ENCODE measurements around the gene CHKA.

The CHKA gene

GRCh38 chr11:68121067-68121899, at the start of gene CHKA:
CHKA (minus strand) TSS chr11:68121388; CDS start chr11:68121177, 211 bp downstream.
- DNase-seq (ENCODE audit: low read depth in 2 of 2): peak; percentile 87 to 88

- no peak for DNase-seq (ENCODE audit: low read depth in 2 of 2)
Observed at GRCh38 chr11:68169442-68169841, 48.3 kb upstream of the CHKA start.

GRCh38 chr11:68168694-68169093, 47.5 kb upstream of the CHKA start:
- no peak for DNase-seq (ENCODE audit: low read depth in 2 of 2)

- no peak for DNase-seq (ENCODE audit: low read depth in 2 of 2)
Observed at GRCh38 chr11:68167474-68167873, 46.3 kb upstream of the CHKA start.

GRCh38 chr11:68166969-68167368, 45.8 kb upstream of the CHKA start:
- DNase-seq (ENCODE audit: low read depth in 2 of 2): no peak

- DNase-seq (ENCODE audit: low read depth in 2 of 2): no peak
Observed at GRCh38 chr11:68165601-68166000, 44.4 kb upstream of the CHKA start.

- no peak for DNase-seq (ENCODE audit: low read depth in 2 of 2)
Observed at GRCh38 chr11:68164437-68164836, 43.2 kb upstream of the CHKA start.

GRCh38 chr11:68163691-68164090, 42.5 kb upstream of the CHKA start:
- DNase-seq (ENCODE audit: low read depth in 2 of 2): no peak

GRCh38 chr11:68160100-68160695, 39.0 kb upstream of the CHKA start:
- DNase-seq (ENCODE audit: low read depth in 2 of 2): no peak

- no peak for DNase-seq (ENCODE audit: low read depth in 2 of 2)
Observed at GRCh38 chr11:68159665-68160064, 38.5 kb upstream of the CHKA start.

- no peak for DNase-seq (ENCODE audit: low read depth in 2 of 2)
Observed at GRCh38 chr11:68159161-68159560, 38.0 kb upstream of the CHKA start.

GRCh38 chr11:68158580-68158979, 37.4 kb upstream of the CHKA start:
- DNase-seq (ENCODE audit: low read depth in 2 of 2): no peak

GRCh38 chr11:68153742-68154141, 32.6 kb upstream of the CHKA start:
- no peak for DNase-seq (ENCODE audit: low read depth in 2 of 2)

- no peak for DNase-seq (ENCODE audit: low read depth in 2 of 2)
Observed at GRCh38 chr11:68150037-68150436, 28.8 kb upstream of the CHKA start.

GRCh38 chr11:68149417-68149816, 28.2 kb upstream of the CHKA start:
- no peak for DNase-seq (ENCODE audit: low read depth in 2 of 2)

GRCh38 chr11:68148879-68149278, 27.7 kb upstream of the CHKA start:
- no peak for DNase-seq (ENCODE audit: low read depth in 2 of 2)

- DNase-seq (ENCODE audit: low read depth in 2 of 2): no peak
Observed at GRCh38 chr11:68148071-68148805, 27.1 kb upstream of the CHKA start.

GRCh38 chr11:68146704-68147474, 25.7 kb upstream of the CHKA start:
- DNase-seq (ENCODE audit: low read depth in 2 of 2): no peak

- DNase-seq (ENCODE audit: low read depth in 2 of 2): no peak
Observed at GRCh38 chr11:68146010-68146540, 24.9 kb upstream of the CHKA start.

- no peak for DNase-seq (ENCODE audit: low read depth in 2 of 2)
Observed at GRCh38 chr11:68145120-68145866, 24.1 kb upstream of the CHKA start.

- no peak for DNase-seq (ENCODE audit: low read depth in 2 of 2)
Observed at GRCh38 chr11:68143310-68143689, 22.1 kb upstream of the CHKA start.

Data from stimulated activated CD8-positive, alpha-beta memory T cell treated with anti-CD3 and anti-CD28 coated beads, Interleukin-15, amount 100 ng/mL, for 48 hours (primary cell).